ENCODE measurements around the gene CTDSP2. TPM values are rescaled to one million over a fixed set of nuclear protein-coding genes. Genes with fewer than 3 reads are reported as not detected.
"Not testable (repeated sequence)": the region's sequence is repeated elsewhere in the genome, so short reads cannot be mapped to it uniquely, and the experiment has no call there.

The CTDSP2 gene
- total RNA-seq, 1 experiment from 2014 or later = 43.6 TPM

DNA sequence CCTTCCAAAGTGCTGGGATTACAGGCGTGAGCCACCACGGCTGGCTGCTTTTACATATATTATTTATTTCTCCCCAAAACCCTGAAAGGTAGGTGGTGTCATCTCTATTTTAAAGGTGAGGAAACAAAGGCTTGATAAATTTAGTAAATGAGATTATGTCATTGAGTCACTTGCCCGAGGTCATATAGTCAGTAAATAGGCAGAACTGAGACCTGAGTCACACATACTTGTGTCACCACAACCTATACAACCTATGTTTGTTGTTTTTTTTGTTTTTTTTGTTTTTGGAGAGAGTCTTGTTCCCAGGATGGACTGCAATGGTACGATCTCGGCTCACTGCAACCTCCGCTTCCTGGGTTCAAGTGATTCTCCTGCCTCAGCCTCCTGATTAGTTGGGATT is 51.2 kb downstream of the CTDSP2 start:
- DNase-seq (ENCODE audit: extremely low read depth, low read depth) = no peak

GRCh38 chr12:57793920-57794319 is 52.6 kb downstream of the CTDSP2 start:
- DNase-seq (ENCODE audit: extremely low read depth, low read depth) = no peak

DNA sequence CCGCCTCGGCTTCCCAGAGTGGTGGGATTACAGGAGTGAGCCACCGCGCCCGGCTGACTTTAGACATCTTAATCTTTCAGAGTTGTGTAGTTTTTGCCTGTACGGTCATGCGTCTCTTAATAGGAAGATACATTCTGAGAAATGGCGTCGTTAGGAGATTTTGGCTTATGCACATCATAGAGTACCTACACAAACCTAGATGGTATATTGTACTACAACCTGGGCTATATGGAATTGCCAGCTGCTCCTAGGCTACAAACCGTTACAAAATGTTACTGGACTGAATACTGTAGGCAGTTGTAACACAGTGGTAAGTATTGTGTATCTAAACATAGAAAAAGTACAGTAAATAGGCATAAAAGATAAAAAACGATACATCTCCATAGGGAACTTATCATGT is 62.7 kb downstream of the CTDSP2 start:
- DNase-seq (ENCODE audit: extremely low read depth, low read depth) = no peak

DNA sequence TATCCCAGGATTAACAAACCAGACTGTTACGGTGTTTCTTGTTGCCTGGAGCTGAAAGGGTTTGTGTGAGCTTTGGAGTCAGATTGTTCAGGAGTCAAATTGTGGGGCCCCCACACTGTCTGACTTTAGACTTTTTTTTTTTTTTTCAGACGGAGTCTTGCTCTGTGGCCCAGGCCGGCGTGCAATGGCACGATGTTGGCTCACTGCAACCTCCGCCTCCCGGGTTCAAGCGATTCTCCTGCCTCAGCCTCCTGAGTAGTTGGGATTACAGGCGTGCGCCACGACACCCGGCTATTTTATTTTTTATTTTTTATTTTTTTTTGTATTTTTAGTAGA is 63.1 kb downstream of the CTDSP2 start:
- no peak for DNase-seq (ENCODE audit: extremely low read depth, low read depth)

- DNase-seq (ENCODE audit: extremely low read depth, low read depth) = peak; percentile 94
Observed at GRCh38 chr12:57782608-57783465, 63.7 kb downstream of the CTDSP2 start, which contains the start of gene TSFM. TSS of gene TSFM (plus strand) at chr12:57782787. CDS start at chr12:57782802, 15 bp downstream.

GRCh38 chr12:57782243-57782607 is 64.3 kb downstream of the CTDSP2 start:
- no peak for DNase-seq (ENCODE audit: extremely low read depth, low read depth)

GRCh38 chr12:57781801-57782200 is 64.7 kb downstream of the CTDSP2 start:
- no peak for DNase-seq (ENCODE audit: extremely low read depth, low read depth)

DNA sequence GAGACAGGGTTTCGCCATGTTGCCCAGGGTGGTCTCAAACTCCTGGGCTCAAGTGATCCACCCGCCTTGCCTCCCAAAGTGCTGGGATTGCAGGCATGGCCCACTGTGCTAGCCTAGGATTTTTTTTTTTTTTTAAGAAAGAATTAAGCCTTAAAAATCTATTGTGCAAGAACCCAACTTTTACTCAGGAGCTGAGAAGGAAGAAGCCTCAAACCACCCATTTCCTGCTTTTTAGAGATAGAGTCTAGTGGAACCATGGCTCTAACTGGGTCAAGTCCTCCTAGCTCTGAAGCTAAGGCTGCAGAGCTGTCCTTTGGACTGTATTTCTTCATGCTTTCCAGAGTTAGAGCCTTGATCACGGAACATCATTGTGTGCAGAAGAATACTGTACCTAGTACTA is 65.3 kb downstream of the CTDSP2 start:
- no peak for DNase-seq (ENCODE audit: extremely low read depth, low read depth)

DNA sequence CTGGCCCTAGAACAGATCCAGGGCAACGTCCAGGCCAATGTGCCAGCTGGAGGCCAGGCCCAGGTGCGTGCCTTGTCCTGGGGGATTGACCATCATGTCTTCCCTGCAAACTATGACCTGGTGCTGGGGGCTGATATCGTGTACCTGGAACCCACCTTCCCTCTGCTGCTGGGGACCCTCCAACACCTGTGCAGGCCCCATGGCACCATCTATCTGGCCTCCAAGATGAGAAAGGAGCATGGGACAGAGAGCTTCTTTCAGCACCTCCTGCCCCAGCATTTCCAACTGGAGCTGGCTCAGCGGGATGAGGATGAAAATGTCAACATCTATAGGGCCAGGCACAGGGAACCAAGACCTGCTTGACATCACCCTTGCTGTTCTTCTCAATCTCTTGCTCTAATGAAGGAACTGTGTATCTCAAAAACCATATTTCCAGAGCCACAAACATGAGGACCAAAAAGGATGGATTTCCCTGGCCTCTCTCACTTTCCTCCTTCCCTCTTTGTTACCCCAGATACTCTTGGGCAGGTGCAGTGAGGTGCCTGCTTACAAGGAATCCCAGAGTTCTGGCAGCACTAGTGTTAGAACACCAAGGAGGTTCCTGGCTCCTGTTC is 66.1 kb downstream of the CTDSP2 start:
- DNase-seq (ENCODE audit: extremely low read depth, low read depth) = no peak

DNA sequence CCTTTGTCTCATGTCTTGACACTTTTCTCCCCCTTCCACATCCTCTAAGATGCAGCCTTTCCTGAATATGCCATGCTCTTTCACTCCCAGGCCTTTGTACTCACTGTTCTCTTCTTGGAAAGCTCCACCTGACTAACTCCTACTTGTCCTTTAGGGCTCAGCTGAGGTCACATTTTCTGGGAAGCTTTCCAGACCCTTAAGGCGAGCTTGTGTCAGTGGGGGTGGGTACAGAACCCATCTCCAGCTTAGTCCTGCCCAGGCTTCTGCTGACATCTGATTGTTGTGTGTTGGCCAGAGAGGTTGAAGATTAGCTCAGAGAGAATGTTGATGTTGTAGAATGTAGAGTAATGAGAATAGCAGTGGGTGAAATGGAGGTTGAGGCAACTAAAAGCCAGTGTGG is 66.8 kb downstream of the CTDSP2 start:
- DNase-seq (ENCODE audit: extremely low read depth, low read depth) = no peak

DNA sequence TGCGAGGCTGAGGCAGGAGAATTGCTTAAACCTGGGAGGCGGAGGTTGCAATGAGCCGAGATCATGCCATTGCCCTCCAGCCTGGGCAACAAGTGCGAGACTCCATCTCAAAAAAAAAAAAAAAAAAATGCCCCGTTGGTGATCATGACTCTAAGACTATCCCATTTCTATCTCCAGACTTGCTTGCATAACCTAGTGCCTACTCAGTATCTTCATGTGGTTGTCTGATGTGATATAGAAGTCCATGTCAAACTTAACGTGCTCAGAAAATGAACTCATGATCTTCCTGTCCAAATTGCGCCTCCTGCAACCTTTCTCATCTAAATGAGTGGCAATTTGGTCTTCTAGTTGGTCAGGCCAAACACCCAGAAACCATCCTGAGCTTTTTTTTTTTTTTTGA is 68.6 kb downstream of the CTDSP2 start:
- DNase-seq (ENCODE audit: extremely low read depth, low read depth) = no peak

- DNase-seq (ENCODE audit: extremely low read depth, low read depth) = no peak
Observed at GRCh38 chr12:57777367-57777766, 69.2 kb downstream of the CTDSP2 start.

- DNase-seq (ENCODE audit: extremely low read depth, low read depth) = no peak
Observed at GRCh38 chr12:57776247-57776587, 70.3 kb downstream of the CTDSP2 start.

DNA sequence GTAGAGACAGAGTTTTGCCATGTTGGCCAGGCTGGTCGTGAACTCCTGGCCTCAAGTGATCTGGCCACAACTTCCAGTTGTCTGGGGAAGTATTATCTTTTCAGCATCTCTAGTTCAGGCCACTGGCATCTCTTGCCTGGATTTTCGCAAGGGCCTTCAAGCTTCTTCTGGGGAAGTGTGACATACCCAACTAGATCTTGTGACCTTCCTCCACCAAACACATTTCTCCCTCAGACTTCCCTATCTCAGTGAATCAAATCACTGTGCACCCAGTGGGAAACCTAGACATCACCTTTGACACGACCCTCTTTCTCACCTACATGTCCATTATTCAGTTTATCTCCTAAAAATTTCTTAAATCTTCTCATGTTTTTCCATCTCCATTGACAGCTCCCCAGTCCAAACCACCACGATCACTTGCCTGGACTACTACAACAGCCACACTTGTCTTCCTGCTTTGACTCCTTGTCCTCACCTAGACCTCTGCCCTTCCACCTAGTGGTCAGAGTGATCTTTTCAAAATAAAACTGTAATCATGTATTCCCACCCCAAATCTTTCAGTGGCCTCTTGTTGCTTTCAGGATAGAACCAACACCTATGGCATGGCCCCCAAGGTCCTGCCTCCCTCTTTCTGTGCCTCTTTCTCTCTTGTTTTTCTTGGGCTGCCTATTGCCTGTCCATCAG is 70.8 kb downstream of the CTDSP2 start:
- no peak for DNase-seq (ENCODE audit: extremely low read depth, low read depth)

DNA sequence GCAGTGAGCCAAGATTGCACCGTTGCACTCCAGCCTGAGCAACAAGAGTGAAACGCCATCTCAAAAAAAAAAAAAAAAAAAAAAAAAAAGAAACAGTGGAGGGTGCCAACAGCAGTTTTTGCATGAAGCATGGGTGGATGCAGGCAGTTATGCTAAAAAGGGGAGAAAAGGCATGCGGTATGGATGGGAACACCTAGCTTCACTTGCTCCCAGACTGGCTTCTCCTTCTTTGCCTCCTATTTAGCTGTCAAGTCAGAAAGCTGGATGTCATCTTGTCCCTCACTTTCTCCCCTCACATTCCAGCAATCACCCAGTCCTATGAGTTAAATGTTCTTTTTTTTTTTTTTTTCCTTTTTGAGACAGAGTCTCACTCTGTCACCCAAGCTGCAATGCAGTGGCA is 71.5 kb downstream of the CTDSP2 start:
- DNase-seq (ENCODE audit: extremely low read depth, low read depth) = no peak

DNA sequence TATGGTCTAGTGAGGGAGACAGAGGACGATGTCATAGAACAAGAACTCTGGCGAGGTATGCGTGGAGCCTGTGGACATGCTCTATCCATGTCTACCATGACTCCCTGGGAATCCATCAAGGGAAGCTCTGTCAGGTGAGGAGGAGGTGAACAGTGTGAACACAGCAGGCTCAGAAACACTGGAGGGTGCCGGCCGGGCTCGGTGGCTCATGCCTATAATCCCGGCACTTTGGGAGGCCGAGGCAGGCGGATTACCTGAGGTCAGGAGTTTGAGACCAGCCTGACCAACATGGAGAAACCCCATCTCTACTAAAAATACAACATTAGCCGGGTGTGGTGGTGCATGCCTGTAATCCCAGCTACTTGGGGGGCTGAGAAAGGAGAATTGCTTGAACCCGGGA is 71.9 kb downstream of the CTDSP2 start:
- DNase-seq (ENCODE audit: extremely low read depth, low read depth) = not testable (repeated sequence)

- DNase-seq (ENCODE audit: extremely low read depth, low read depth) = no peak
Observed at GRCh38 chr12:57772429-57773322, 73.9 kb downstream of the CTDSP2 start, which contains the start of gene EEF1AKMT3. TSS of gene EEF1AKMT3 (plus strand) at chr12:57772614. CDS start at chr12:57772725, 111 bp downstream.

DNA sequence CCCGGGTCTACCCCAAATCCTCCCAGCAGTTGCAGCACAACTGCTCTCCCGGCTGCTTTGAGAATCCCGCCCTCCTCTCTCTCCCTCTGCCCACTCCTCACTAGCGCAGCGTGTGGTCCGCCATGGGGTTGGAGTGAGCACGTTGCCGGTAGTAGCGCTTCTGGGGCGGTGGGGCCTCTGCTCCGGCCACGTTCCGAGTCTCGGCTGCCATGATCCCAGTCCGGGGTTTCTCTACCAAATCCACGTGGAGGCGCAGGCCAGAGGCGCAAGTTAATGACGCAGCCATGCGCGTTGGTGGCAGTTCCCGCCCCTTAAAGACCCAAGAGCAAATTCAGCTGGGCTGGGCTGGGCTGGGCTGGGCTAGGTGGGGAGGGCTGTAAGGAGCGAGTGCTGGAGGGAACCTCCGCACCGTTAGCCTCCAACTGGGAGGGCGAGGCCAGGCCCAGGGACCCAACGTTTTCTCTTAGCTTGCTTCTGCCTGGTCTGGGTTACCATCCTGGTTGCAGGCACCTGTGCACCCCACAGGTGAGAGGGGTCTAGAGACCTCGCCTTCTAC is 74.6 kb downstream of the CTDSP2 start, which contains the start of gene METTL1:
Gene METTL1 (minus strand): TSS at position 233 of the 556 bp plus-strand sequence. CDS start 22 bp downstream, at position 211.
- peak; percentile 97 for DNase-seq (ENCODE audit: extremely low read depth, low read depth)

GRCh38 chr12:57771236-57771872 is 75.2 kb downstream of the CTDSP2 start:
- peak; percentile 91 for DNase-seq (ENCODE audit: extremely low read depth, low read depth)

DNA sequence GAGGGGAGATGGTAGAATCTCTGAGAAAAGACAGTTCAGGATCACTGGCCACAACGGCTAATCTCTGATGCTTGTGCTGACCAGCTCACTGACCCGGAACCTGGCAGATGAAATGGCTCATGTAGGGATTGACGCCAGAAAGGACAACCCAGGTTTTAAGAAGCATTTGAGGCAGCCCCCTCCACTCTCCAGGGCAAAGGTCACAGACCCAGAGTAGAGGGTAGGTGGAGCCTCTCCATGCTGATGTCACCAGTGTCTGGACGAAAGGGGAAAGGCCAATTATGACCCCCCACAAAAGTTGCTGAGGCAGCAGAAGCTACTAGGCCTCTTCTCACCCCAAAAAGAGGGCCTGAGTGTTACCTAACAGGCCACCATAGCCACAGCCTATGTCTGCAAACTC is 75.8 kb downstream of the CTDSP2 start:
- DNase-seq (ENCODE audit: extremely low read depth, low read depth) = no peak

Measured in NCI-H460 (cell line).